B cell (primary cell): Measurements from ENCODE around the gene RREB1. TPM values are rescaled to one million over a fixed set of nuclear protein-coding genes. Genes with fewer than 3 reads are reported as not detected.

Experiments used
- ATAC-seq: fragments of 200-7000 bp; cut with Tn5 transposase; one replicate; pipeline ENCODE4 v1.10.0; 2021; ENCODE audit warnings: low read depth, mild to moderate bottlenecking, moderate number of reproducible peaks, moderate library complexity
- CTCF ChIA-PET: fragments of 350-600 bp; sonication (Branson Sonifier 250); formaldehyde crosslinking; loops from one replicate; lab custom pipeline; 2021; ENCODE audit warnings: antibody characterized with exemption, inconsistent platforms; lab: Charles Lee
- POLR2A ChIA-PET: fragments of 350-600 bp; sonication (Branson Sonifier 250); formaldehyde crosslinking; loops from one replicate; lab custom pipeline; 2021; ENCODE audit warnings: antibody characterized with exemption; lab: Charles Lee
- DNase-seq: peaks from one replicate; pipeline ENCODE4 v3.0.0; 2013
- H2AFZ ChIP-seq: 2 replicates; pipeline ENCODE4 v1.6.1; 2012; ENCODE audit warnings: mild to moderate bottlenecking, low read depth, low read length; ENCODE audit not compliant: insufficient read depth, poor library complexity, severe bottlenecking
- H3K27ac ChIP-seq, 2 donors: 1 replicate in 1 of 2; 2 replicates in 1 of 2; pipeline ENCODE4 v1.5.1; 2012 to 2013; ENCODE audit warnings: low read length in 2 of 2, mild to moderate bottlenecking in 2 of 2, moderate library complexity in 1 of 2
- H3K27me3 ChIP-seq, 4 experiments: fragments of 200-600 bp in 1 of 4; sonication (generic) in 1 of 4; replicated peaks in 1 of 4; 1 replicate in 2 of 4; 2 replicates in 2 of 4; pipeline versions ENCODE4 v1.6.1 to v1.7.0; 2013 to 2016; ENCODE audit warnings: low read length in 3 of 4, mild to moderate bottlenecking in 2 of 4, mixed read lengths in 1 of 4, moderate library complexity in 1 of 4; ENCODE audit not compliant: insufficient read depth in 4 of 4, control insufficient read depth in 3 of 4; ENCODE audit errors: control extremely low read depth in 1 of 4
- H3K36me3 ChIP-seq, 2 experiments: replicated peaks in 1 of 2; 1 replicate in 1 of 2; 2 replicates in 1 of 2; pipeline versions ENCODE4 v1.6.1 to v1.7.1; 2013; ENCODE audit warnings: low read length in 1 of 2; ENCODE audit not compliant: insufficient read depth in 2 of 2, control insufficient read depth in 1 of 2; ENCODE audit errors: control extremely low read depth in 1 of 2, extremely low read depth in 1 of 2
- H3K4me1 ChIP-seq, 2 donors: fragments of 200-600 bp in 1 of 2; sonication (generic) in 1 of 2; 1 replicate in 1 of 2; 2 replicates in 1 of 2; pipeline versions ENCODE4 v1.5.1 to v1.6.1; 2013 to 2017; ENCODE audit warnings: low read length in 2 of 2; ENCODE audit not compliant: control insufficient read depth in 2 of 2, insufficient read depth in 2 of 2
- H3K4me2 ChIP-seq: replicated peaks from 2 replicates; pipeline ENCODE3; 2012; ENCODE audit warnings: mild to moderate bottlenecking, low read depth, low read length; ENCODE audit not compliant: poor library complexity, severe bottlenecking
- H3K4me3 ChIP-seq, 5 experiments: fragments of 200-600 bp in 1 of 5; sonication (generic) in 1 of 5; 1 replicate in 3 of 5; 2 replicates in 2 of 5; pipeline versions ENCODE4 v1.5.1 to v1.7.0; 2011 to 2016; ENCODE audit warnings: low read length in 4 of 5, mild to moderate bottlenecking in 4 of 5, low read depth in 2 of 5, control low read depth in 1 of 5, moderate library complexity in 1 of 5; ENCODE audit not compliant: insufficient read depth in 1 of 5; ENCODE audit errors: control extremely low read depth in 1 of 5, extremely low read depth in 1 of 5
- H3K79me2 ChIP-seq: fragments of 200-600 bp; sonication (generic); one replicate; pipeline ENCODE4 v1.6.0; 2016; ENCODE audit warnings: low read length; ENCODE audit not compliant: control insufficient read depth, insufficient read depth
- H3K9ac ChIP-seq: fragments of 200-600 bp; sonication (generic); 2 replicates; pipeline ENCODE4 v1.6.1; 2017; ENCODE audit warnings: mild to moderate bottlenecking, low read length, moderate library complexity
- H3K9me3 ChIP-seq, 3 donors: one replicate each; pipeline versions ENCODE4 v1.6.1 to v1.7.1; 2013; ENCODE audit warnings: low read length in 2 of 3; ENCODE audit not compliant: control insufficient read depth in 2 of 3, insufficient read depth in 1 of 3; ENCODE audit errors: control extremely low read depth in 1 of 3
- H4K20me1 ChIP-seq: 2 replicates; pipeline ENCODE4 v1.6.0; 2012; ENCODE audit warnings: mild to moderate bottlenecking, low read length; ENCODE audit not compliant: insufficient read depth, control insufficient read depth, poor library complexity, severe bottlenecking
- H3K27ac Mint-ChIP-seq: one replicate; pipeline ENCODE4 v1.8.0; 2021; ENCODE audit warnings: mixed read lengths
- H3K27me3 Mint-ChIP-seq: one replicate; pipeline ENCODE4 v1.8.0; 2021; ENCODE audit warnings: mixed read lengths
- H3K4me1 Mint-ChIP-seq: one replicate; pipeline ENCODE4 v1.8.0; 2021; ENCODE audit warnings: mixed read lengths
- H3K4me3 Mint-ChIP-seq: one replicate; pipeline ENCODE4 v1.8.0; 2021; ENCODE audit warnings: mixed read lengths
- H3K9me3 Mint-ChIP-seq: one replicate; pipeline ENCODE4 v1.8.0; 2022; ENCODE audit warnings: mixed read lengths; ENCODE audit not compliant: insufficient read depth
- CTCF ChIP-seq: fragments of 200-600 bp; IDR thresholded peaks from one replicate; pipeline ENCODE4 v1.8.0; 2022; ENCODE audit warnings: antibody characterized with exemption, mild to moderate bottlenecking
- EZH2 ChIP-seq: IDR thresholded peaks from 2 replicates; pipeline ENCODE4 v1.6.1; 2012; ENCODE audit warnings: borderline replicate concordance, low read depth, mild to moderate bottlenecking, moderate library complexity, low read length; ENCODE audit not compliant: insufficient read depth, poor library complexity, severe bottlenecking
- WGBS: methylation state at CpG from one replicate; pipeline ENCODE4 v1.1.5; 2013; ENCODE audit warnings: missing lambda C conversion rate; ENCODE audit not compliant: insufficient coverage; 5-methylcytosine and 5-hydroxymethylcytosine counted together
- intact Hi-C: fragments of 100-400 bp; cut with micrococcal nuclease; formaldehyde crosslinking; loops from one replicate; pipeline ENCODE4 v1.10.0; 2022
- polyA plus RNA-seq: library from polyadenylated mRNA; depleted of rRNA; stranded (reverse); fragments of >200 nt; gene quantifications from 2 replicates; pipeline ENCODE4 v1.2.3, GENCODE V29; 2012
- total RNA-seq, 2 donors: library from RNA; stranded (reverse); fragments of 120-200 nt in 1 of 2; gene quantifications; 1 replicate in 1 of 2; 2 replicates in 1 of 2; pipeline versions ENCODE4 v1.2.3 to v1.2.4, GENCODE V29; 2013 to 2022

Gene RREB1
- total and polyA plus RNA-seq, 2 donors (not counting 1 experiment from before 2014, with no cell fraction given) = 10.4 to 58.6 TPM

GRCh38 chr6:7171733-7172132 lies 64.0 kb downstream of the RREB1 start:
- H3K36me3 ChIP-seq = no peaks in the 10 kb centered on the region
- no peaks in the 10 kb centered on the region for H3K27me3 ChIP-seq
- TF ChIP-seq CTCF (no peak), EZH2 (no peak)
- ChIA-PET POLR2A (no interaction called here), CTCF (no interaction called here)
- WGBS = 100% methylated on average over 3 of the region's 5 CpGs
- H3K9me3 ChIP-seq = no peaks in the 10 kb centered on the region
- no peak for DNase-seq
- no peak for ATAC-seq
- no peak overlapping the region for H3K4me3 Mint-ChIP-seq
- no peak overlapping the region for H3K4me2 ChIP-seq
- H3K9me3 Mint-ChIP-seq = no peaks in the 10 kb centered on the region
- no peak overlapping the region for H3K9ac ChIP-seq
- no peaks in the 10 kb centered on the region for H3K27me3 Mint-ChIP-seq
- H3K4me1 Mint-ChIP-seq = peaks cover 48% of the 10 kb centered on the region
- peaks cover 87% of the 10 kb centered on the region for H4K20me1 ChIP-seq
- H3K27ac Mint-ChIP-seq = no peak overlapping the region
- intact Hi-C loops = no loop called here
- peaks cover 18 to 34% of the 10 kb centered on the region in 2 donors for H3K4me1 ChIP-seq
- H3K4me3 ChIP-seq = no peak overlapping the region
- no peak overlapping the region for H2AFZ ChIP-seq
- H3K27ac ChIP-seq = no peak overlapping the region
- peaks cover 95% of the 10 kb centered on the region for H3K79me2 ChIP-seq

- no peaks in the 10 kb centered on the region for H3K27me3 Mint-ChIP-seq
- intact Hi-C loops = no loop called here
- no peak overlapping the region for H3K4me2 ChIP-seq
- H3K27ac Mint-ChIP-seq = no peak overlapping the region
- no peaks in the 10 kb centered on the region for H3K9me3 Mint-ChIP-seq
- no peak overlapping the region for H3K9ac ChIP-seq
- ChIA-PET POLR2A (no interaction called here), CTCF (no interaction called here)
- H3K36me3 ChIP-seq = no peaks in the 10 kb centered on the region
- no peak overlapping the region for H3K27ac ChIP-seq
- no peaks in the 10 kb centered on the region for H3K9me3 ChIP-seq
- H3K4me1 ChIP-seq = peaks cover 18 to 34% of the 10 kb centered on the region in 2 donors
- no peaks in the 10 kb centered on the region for H3K27me3 ChIP-seq
- H2AFZ ChIP-seq = no peak overlapping the region
- TF ChIP-seq EZH2 (no peak), CTCF (no peak)
- H3K4me1 Mint-ChIP-seq = peaks cover 47% of the 10 kb centered on the region
- no peak overlapping the region for H3K4me3 Mint-ChIP-seq
- H3K79me2 ChIP-seq = peaks cover 92% of the 10 kb centered on the region
- WGBS = 91% methylated on average over 3 of the region's 7 CpGs
- peaks cover 92% of the 10 kb centered on the region for H4K20me1 ChIP-seq
- H3K4me3 ChIP-seq = no peak overlapping the region
- DNase-seq (no peak), ATAC-seq (no peak)
Observed at GRCh38 chr6:7172649-7173048, 64.9 kb downstream of the RREB1 start.
